K562 (cell line): ENCODE data around the gene ACTR3C. TPM values are rescaled to one million over a fixed set of nuclear protein-coding genes. Genes with fewer than 3 reads are reported as not detected.
A peak's percentile ranks its signal among the peaks of the same experiment; 100 is the strongest.

Source experiments
- ATAC-seq: fragments of 200-7000 bp; cut with Tn5 transposase; 3 replicates; pipeline ENCODE4 v1.9.1; 2020; ENCODE audit warnings: moderate library complexity
- BruUV-seq: library from RNA; stranded (reverse); fragments of 400-500 nt; replicated peaks from 2 replicates; lab custom pipeline; 2021; lab: Mats Ljungman, UMichigan
- CTCF ChIA-PET: fragments of 300-600 bp; formaldehyde crosslinking; extraction: SDS; loops from one replicate; lab custom pipeline; 2021; ENCODE audit warnings: low intra/inter-chr PET ratio; lab: Yijun Ruan, JAX
- POLR2A ChIA-PET: fragments of 300-600, 350-650 bp; sonication (Branson Sonifier 250); formaldehyde crosslinking; extraction: SDS; loops from one replicate; lab custom pipeline; 2021; ENCODE audit warnings: antibody characterized with exemption, inconsistent platforms; lab: Yijun Ruan, JAX
- DNase-seq, 4 experiments: peaks; one replicate each; pipeline versions ENCODE4 v3.0.0 to v3.0.0-alpha.2; 2011 to 2018; ENCODE audit warnings: low spot score in 3 of 4, mixed read lengths in 3 of 4; ENCODE audit errors: extremely low read depth in 1 of 4
- FAIRE-seq: peaks from 2 replicates; lab custom pipeline; 2011; peaks lifted over from hg19 to GRCh38; lab: Jason Lieb, UNC
- H2AFZ ChIP-seq: 2 replicates; pipeline ENCODE4 v1.6.0; 2011; ENCODE audit warnings: low read depth, low read length, control low read depth, inconsistent platforms
- H3K27ac ChIP-seq: fragments of 200-600 bp; 3 replicates; pipeline ENCODE4 v1.8.0; 2011; ENCODE audit warnings: low read depth, mild to moderate bottlenecking, control low read depth, inconsistent platforms, low read length, moderate library complexity, mixed read lengths; ENCODE audit errors: extremely low read depth
- H3K27me3 ChIP-seq, 2 experiments: fragments of 300-600 bp in 1 of 2; 2 replicates in 1 of 2; 3 replicates in 1 of 2; pipeline versions ENCODE4 v1.6.0 to v1.8.0; 2011; ENCODE audit warnings: inconsistent platforms in 2 of 2, low read length in 2 of 2, mild to moderate bottlenecking in 1 of 2, mixed read lengths in 1 of 2, moderate library complexity in 1 of 2; ENCODE audit not compliant: control insufficient read depth in 2 of 2, insufficient read depth in 2 of 2
- H3K36me3 ChIP-seq: fragments of 300-600 bp; 3 replicates; pipeline ENCODE4 v1.8.0; 2011; ENCODE audit warnings: mild to moderate bottlenecking, low read length, inconsistent platforms; ENCODE audit not compliant: control insufficient read depth, insufficient read depth
- H3K4me1 ChIP-seq, 2 experiments: fragments of 200-600 bp in 1 of 2; replicated peaks in 1 of 2; 2 replicates in 1 of 2; 3 replicates in 1 of 2; pipeline versions ENCODE4 v1.5.1 to v1.8.0; 2011; ENCODE audit warnings: inconsistent platforms in 2 of 2, low read length in 2 of 2, mild to moderate bottlenecking in 1 of 2, mixed read lengths in 1 of 2, moderate library complexity in 1 of 2; ENCODE audit not compliant: control insufficient read depth in 2 of 2, insufficient read depth in 2 of 2
- H3K4me2 ChIP-seq: 2 replicates; pipeline ENCODE4 v1.6.1; 2011; ENCODE audit warnings: low read length, control low read depth, inconsistent platforms, mixed read lengths; ENCODE audit not compliant: insufficient read depth
- H3K4me3 ChIP-seq: fragments of 200-600 bp; sonication (generic), shearing (Covaris generic); 2 replicates; pipeline ENCODE4 v1.5.1; 2016; ENCODE audit warnings: control low read depth, inconsistent platforms
- H3K79me2 ChIP-seq: fragments of 200-600 bp; 3 replicates; pipeline ENCODE4 v1.8.0; 2011; ENCODE audit warnings: low read length, inconsistent platforms; ENCODE audit not compliant: control insufficient read depth, insufficient read depth
- H3K9ac ChIP-seq, 2 experiments: 2 replicates each; pipeline versions ENCODE4 v1.6.0 to v1.6.1; 2011; ENCODE audit warnings: low read depth in 2 of 2, low read length in 2 of 2, control low read depth in 1 of 2, inconsistent platforms in 1 of 2, mild to moderate bottlenecking in 1 of 2, mixed read lengths in 1 of 2; ENCODE audit not compliant: insufficient read depth in 1 of 2
- H3K9me1 ChIP-seq: one replicate; pipeline ENCODE4 v1.6.0; 2011; ENCODE audit warnings: inconsistent platforms, mild to moderate bottlenecking, low read length, moderate library complexity; ENCODE audit not compliant: control insufficient read depth, insufficient read depth
- H3K9me3 ChIP-seq: replicated peaks from 2 replicates; pipeline ENCODE4 v1.5.1; 2011; ENCODE audit warnings: low read depth, low read length, inconsistent platforms; ENCODE audit not compliant: control insufficient read depth, insufficient read depth
- H4K20me1 ChIP-seq: replicated peaks from 2 replicates; pipeline ENCODE4 v1.6.1; 2011; ENCODE audit warnings: low read length, inconsistent platforms, mixed read lengths; ENCODE audit not compliant: control insufficient read depth, insufficient read depth
- ARNT ChIP-seq, 2 experiments: fragments of 450-650 bp; IDR thresholded peaks; 2 replicates each; pipeline ENCODE4 v1.6.1; 2016; ENCODE audit warnings: mild to moderate bottlenecking in 1 of 2
- JUNB ChIP-seq: fragments of 450-650 bp; formaldehyde crosslinking; conservative IDR thresholded peaks from 2 replicates; pipeline ENCODE4 v1.4.0; 2020; ENCODE audit warnings: mild to moderate bottlenecking
- MAFK ChIP-seq: IDR thresholded peaks from 2 replicates; pipeline ENCODE4 v1.6.1; 2011; ENCODE audit warnings: low read length, improper control_type of control experiment
- MYNN ChIP-seq, 2 experiments: sonication (generic); formaldehyde crosslinking in 1 of 2; IDR thresholded peaks; 2 replicates each; pipeline versions ENCODE4 v1.5.0 to v1.6.1; 2016 to 2020; ENCODE audit warnings: antibody characterized with exemption in 1 of 2, missing genetic modification reagents in 1 of 2
- NBN ChIP-seq: fragments of 450-650 bp; IDR thresholded peaks from 2 replicates; pipeline ENCODE4 v1.6.1; 2016; ENCODE audit warnings: low read depth, mild to moderate bottlenecking
- NFATC3 ChIP-seq: fragments of 450-650 bp; IDR thresholded peaks from 2 replicates; pipeline ENCODE4 v1.6.1; 2017; ENCODE audit warnings: mild to moderate bottlenecking
- SMAD4 ChIP-seq: fragments of 250-450 bp; sonication (Bioruptor Pico); conservative IDR thresholded peaks from 2 replicates; pipeline ENCODE4 v1.8.0; 2021; ENCODE audit warnings: inconsistent platforms, mild to moderate bottlenecking, moderate library complexity
- SRSF9 ChIP-seq: fragments of 200-400 bp; formaldehyde crosslinking; IDR thresholded peaks from 2 replicates; pipeline ENCODE4 v1.6.1; 2017; ENCODE audit warnings: low read depth, low read length, borderline replicate concordance
- TAF7 ChIP-seq: fragments of 450-650 bp; IDR thresholded peaks from 2 replicates; pipeline ENCODE4 v1.6.1; 2016; ENCODE audit warnings: missing genetic modification characterization, missing compliant biosample characterization
- ZBTB11 ChIP-seq, 3 experiments: fragments of 200-800 bp in 1 of 3; fragments of 250-450 bp in 1 of 3; fragments of 450-650 bp in 1 of 3; sonication (Bioruptor Pico) in 1 of 3; sonication (Bioruptor generic) in 1 of 3; formaldehyde crosslinking in 1 of 3; IDR thresholded peaks; 2 replicates each; pipeline versions ENCODE4 v1.6.1 to v1.8.0; 2016 to 2022; ENCODE audit warnings: mild to moderate bottlenecking in 2 of 3, missing genetic modification characterization in 2 of 3, missing compliant biosample characterization in 1 of 3, moderate library complexity in 1 of 3
- ZBTB33 ChIP-seq: sonication (generic); formaldehyde crosslinking; IDR thresholded peaks from 2 replicates; pipeline ENCODE4 v1.8.1; 2023; ENCODE audit warnings: mild to moderate bottlenecking, missing genetic modification reagents
- ZNF644 ChIP-seq: fragments of 200-800 bp; sonication (Bioruptor generic); IDR thresholded peaks from 2 replicates; pipeline ENCODE4 v1.6.1; 2016; ENCODE audit warnings: low read depth, missing genetic modification characterization, missing compliant biosample characterization
- WGBS: fragments of 100-300 bp; shearing (Covaris generic); methylation state at CpG from one replicate; pipeline ENCODE4 v1.1.6; 2016; ENCODE audit warnings: low coverage, mixed read lengths; ENCODE audit not compliant: insufficient coverage; ENCODE audit errors: missing lambda C conversion rate; 5-methylcytosine and 5-hydroxymethylcytosine counted together
- in situ Hi-C: fragments of 300-500 bp; cut with MboI; formaldehyde crosslinking; loops from 4 replicates; pipeline ENCODE4 v1.15.0; 2018; ENCODE audit warnings: inconsistent platforms, mixed read lengths
- intact Hi-C: fragments of 100-400 bp; cut with micrococcal nuclease; formaldehyde crosslinking; loops from 2 replicates; pipeline ENCODE4 v1.14.2; 2022
- polyA plus RNA-seq, 8 experiments: library from polyadenylated mRNA; depleted of rRNA in 4 of 8; stranded (reverse) in 5 of 8; unstranded in 3 of 8; fragments of >200 nt; fragmentation: Nextera tagmentation in 2 of 8; fragmentation: Illumina TruSeq in 1 of 8; extraction: Ambion mirVana in 2 of 8; extraction: Trizol in 1 of 8; gene quantifications; 2 replicates each; pipeline versions ENCODE4 v1.2.1 to v1.2.3, GENCODE V29; 2011 to 2014; ENCODE audit warnings: inconsistent platforms in 1 of 8, missing spikeins in 1 of 8
- total RNA-seq, 7 experiments: library from RNA; depleted of rRNA in 6 of 7; stranded (reverse); fragments of >200 nt in 6 of 7; fragmentation: Illumina TruSeq in 2 of 7; extraction: Trizol in 2 of 7; gene quantifications; 2 replicates each; pipeline versions ENCODE4 v1.2.1 to v1.2.3, GENCODE V29; 2011 to 2021; ENCODE audit warnings: low replicate concordance in 1 of 7

Gene ACTR3C
- total and polyA plus RNA-seq, 9 of the 15 experiments (the other 6 are each of a cell fraction or from before 2014, with no cell fraction given): 9.0 to 35.4 (median 13.3) TPM

DNA sequence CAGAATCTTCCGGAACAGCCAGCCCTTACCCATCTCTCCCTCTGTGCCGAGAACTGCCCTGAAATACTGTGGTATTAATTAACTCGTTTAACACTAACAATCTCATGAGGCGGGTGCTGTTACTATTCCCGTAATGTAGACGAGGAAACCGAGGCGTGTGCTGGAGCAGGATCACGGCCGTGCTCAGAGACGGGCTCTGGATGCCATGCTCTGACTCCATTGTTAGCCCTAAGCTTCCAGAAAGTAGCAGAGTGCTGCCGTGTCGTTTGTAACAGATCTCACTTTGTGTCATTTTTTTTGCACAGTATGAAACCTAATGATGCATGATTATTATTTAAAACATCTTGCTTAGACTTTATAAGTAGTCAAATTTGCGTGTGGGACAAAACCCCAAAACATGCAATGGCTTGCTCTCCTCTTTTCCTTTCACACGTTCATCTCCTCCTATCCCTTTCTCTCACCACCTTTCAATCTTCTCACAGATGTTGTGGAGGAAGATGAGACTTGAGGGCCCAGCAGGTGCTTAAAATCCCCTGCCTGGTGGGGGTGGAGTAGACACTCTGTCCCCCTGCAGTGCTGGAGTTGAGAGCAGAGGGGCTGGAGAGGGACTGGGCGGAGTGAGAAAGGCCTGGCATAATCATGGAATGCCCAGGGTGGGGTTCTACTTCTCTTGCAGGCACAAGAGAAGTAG lies 482 bp upstream of the ACTR3C start:
- Histone ChIP-seq H4K20me1 (no peaks in the 10 kb centered on the region), H3K9ac (peak overlapping the region; percentile 96), H3K79me2 (peaks cover 91% of the 10 kb centered on the region), H3K27ac (peak overlapping the region; percentile 99), H3K4me3 (peak overlapping the region; percentile 68), H3K4me1 (peaks cover 44 to 46% of the 10 kb centered on the region in 2 experiments), H3K9me1 (no peaks in the 10 kb centered on the region), H2AFZ (peak overlapping the region; percentile 79), H3K27me3 (no peaks in the 10 kb centered on the region), H3K9me3 (no peaks in the 10 kb centered on the region), H3K36me3 (peaks cover 58% of the 10 kb centered on the region), H3K4me2 (peak overlapping the region; percentile 100)
- BruUV-seq: TSS peak; percentile 46
- FAIRE-seq (peak; percentile 60), ATAC-seq (peak; percentile 21), DNase-seq (peak in 3 of 4 experiments; percentile 37 to 51 (median 45))
- intact Hi-C loops: loop anchor here (1.0 to 5.0 kb wide), 4 partner anchors 32 to 633 kb away; partner anchors contain the start of gene REPIN1
- POLR2A ChIA-PET: interaction anchor here (0.6 to 5.9 kb wide), 7 partner anchors 8 to 757 kb away, joined by 3 to 35 read pairs (median 3); partner anchors contain the start of genes FASTK and REPIN1
- in situ Hi-C loops: loop anchor here (5.0 kb wide), 1 partner anchor 37 kb away; no protein-coding TSS in a partner anchor
- 5% methylated on average over 16 of the region's 16 CpGs for WGBS
- CTCF ChIA-PET: interaction anchor here (1.4 kb wide), 1 partner anchor 37 kb away, joined by 3 read pairs; no protein-coding TSS in a partner anchor
- TF ChIP-seq SRSF9 (no peak), ZNF644 (tag) (peak; percentile 84), NBN (peak; percentile 32; the same call in 1 of the 2 replicates), TAF7 (tag) (peak; percentile 23; the same call in 1 of the 2 replicates), SMAD4 (CRISPR knock-in tag) (0 out of 2 replicates have a peak, but pooled peaks have one; percentile 8), MYNN (IDR thresholded peaks at IDR 0.05) (no peak), MYNN (CRISPR knock-in tag; IDR thresholded peaks at IDR 0.05) (no peak), ZBTB33 (0 out of 2 replicates have a peak, but pooled peaks have one; percentile 2), JUNB (CRISPR knock-in tag) (0 out of 2 replicates have a peak, but pooled peaks have one; percentile 9), ZBTB11 (CRISPR knock-in tag; IDR thresholded peaks at IDR 0.05) (0 out of 6 replicates have a peak, but pooled peaks of 1 of the 3 experiments have one; percentile 7), MAFK (0 out of 2 replicates have a peak, but pooled peaks have one; percentile 10), NFATC3 (peak; percentile 64; the same call in 1 of the 2 replicates), ARNT (IDR thresholded peaks at IDR 0.05) (0 out of 4 replicates have a peak, but pooled peaks of 1 of the 2 experiments have one; percentile 51)
